ENCODE measurements around the gene TMEM170A. TPM values are rescaled to one million over a fixed set of nuclear protein-coding genes. Genes with fewer than 3 reads are reported as not detected.
A peak's percentile ranks its signal among the peaks of the same experiment; 100 is the strongest.

Gene TMEM170A
- total and polyA plus RNA-seq, 2 of the 13 experiments (the other 11 are each of a cell fraction or from before 2014, with no cell fraction given), result 35.7 to 39.7 TPM

DNA sequence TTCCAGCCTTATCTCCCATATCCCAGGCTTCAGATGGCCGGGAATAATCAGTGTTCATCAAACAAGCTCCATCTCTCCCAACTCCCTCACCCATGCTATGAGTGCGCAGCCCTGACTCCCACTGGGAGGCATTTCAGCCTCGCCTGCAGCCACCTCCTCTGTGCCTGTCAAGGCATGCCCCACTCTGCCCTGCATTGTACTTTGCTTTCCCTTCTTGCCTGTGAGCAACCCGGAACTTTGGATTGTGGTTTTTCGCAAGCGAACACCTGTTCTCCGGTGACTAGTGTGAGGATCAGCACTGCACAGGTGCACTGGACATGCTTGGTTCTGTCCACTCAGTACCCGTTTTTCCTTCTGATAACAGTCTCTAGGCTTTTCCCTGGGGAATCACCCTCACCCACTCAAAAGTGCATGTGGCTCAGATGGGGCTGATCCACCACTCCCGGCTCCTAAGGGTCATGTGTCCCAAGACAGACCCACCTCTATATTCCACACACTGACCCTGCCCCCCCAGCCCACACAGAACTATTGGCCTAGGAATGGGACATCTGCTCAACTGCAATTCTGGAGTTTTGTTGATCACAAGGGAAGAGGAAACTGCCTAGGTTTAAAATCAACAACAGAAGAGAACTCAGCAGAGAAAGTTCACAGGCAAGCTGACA is 21.7 kb upstream of the TMEM170A start (continued):
- TF ChIP-seq, protein P1, sequence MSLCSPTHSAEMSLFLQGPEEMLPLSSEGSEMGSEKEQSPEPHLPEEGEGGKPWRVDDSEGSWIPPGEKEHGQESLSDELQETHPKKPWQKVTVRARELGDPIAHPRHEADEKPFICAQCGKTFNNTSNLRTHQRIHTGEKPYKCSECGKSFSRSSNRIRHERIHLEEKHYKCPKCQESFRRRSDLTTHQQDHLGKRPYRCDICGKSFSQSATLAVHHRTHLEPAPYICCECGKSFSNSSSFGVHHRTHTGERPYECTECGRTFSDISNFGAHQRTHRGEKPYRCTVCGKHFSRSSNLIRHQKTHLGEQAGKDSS (CRISPR knock-in tag; IDR thresholded peaks at IDR 0.05; ENCODE audit: borderline replicate concordance, low read depth), result 0 out of 2 replicates have a peak, but pooled peaks have one; percentile 33
- TF ChIP-seq ZNF563 (CRISPR knock-in tag; IDR thresholded peaks at IDR 0.05), result no peak
- TF ChIP-seq SAP130 (CRISPR knock-in tag; IDR thresholded peaks at IDR 0.05; ENCODE audit: low read depth), result peak; percentile 42; the same call in 1 of the 2 replicates
- TF ChIP-seq HIVEP1 (CRISPR knock-in tag; IDR thresholded peaks at IDR 0.05), result 0 out of 2 replicates have a peak, but pooled peaks have one; percentile 22
- 0 out of 2 replicates have a peak, but pooled peaks have one; percentile 45 for TF ChIP-seq YEATS2 (CRISPR knock-in tag; IDR thresholded peaks at IDR 0.05; ENCODE audit: borderline replicate concordance)
- TF ChIP-seq DPF2 (CRISPR knock-in tag; IDR thresholded peaks at IDR 0.05; ENCODE audit: borderline replicate concordance, low read depth), result 0 out of 2 replicates have a peak, but pooled peaks have one; percentile 14
- 0 out of 2 replicates have a peak, but pooled peaks have one; percentile 37 for TF ChIP-seq CAMTA2 (CRISPR knock-in tag; IDR thresholded peaks at IDR 0.05; ENCODE audit: borderline replicate concordance)
- TF ChIP-seq HNF4A (CRISPR knock-in tag; IDR thresholded peaks at IDR 0.05), result peak; percentile 72
- TF ChIP-seq ZNF782 (CRISPR knock-in tag; IDR thresholded peaks at IDR 0.05; ENCODE audit: borderline replicate concordance), result no peak
- TF ChIP-seq FOXM1 (CRISPR knock-in tag; IDR thresholded peaks at IDR 0.05), result no peak
- no peak for TF ChIP-seq ZNF17 (CRISPR knock-in tag; IDR thresholded peaks at IDR 0.05)
- peak; percentile 51; the same call in 1 of the 2 replicates for TF ChIP-seq EEA1 (CRISPR knock-in tag; IDR thresholded peaks at IDR 0.05; ENCODE audit: borderline replicate concordance)
- peak; percentile 30; the same call in 1 of the 2 replicates for TF ChIP-seq ZBTB38 (CRISPR knock-in tag; IDR thresholded peaks at IDR 0.05)
- TF ChIP-seq ZNF350 (CRISPR knock-in tag; IDR thresholded peaks at IDR 0.05; ENCODE audit: borderline replicate concordance, low read depth), result no peak
- TF ChIP-seq ZSCAN25 (CRISPR knock-in tag; IDR thresholded peaks at IDR 0.05), result peak; percentile 47; the same call in 1 of the 2 replicates
- TF ChIP-seq, protein P2, sequence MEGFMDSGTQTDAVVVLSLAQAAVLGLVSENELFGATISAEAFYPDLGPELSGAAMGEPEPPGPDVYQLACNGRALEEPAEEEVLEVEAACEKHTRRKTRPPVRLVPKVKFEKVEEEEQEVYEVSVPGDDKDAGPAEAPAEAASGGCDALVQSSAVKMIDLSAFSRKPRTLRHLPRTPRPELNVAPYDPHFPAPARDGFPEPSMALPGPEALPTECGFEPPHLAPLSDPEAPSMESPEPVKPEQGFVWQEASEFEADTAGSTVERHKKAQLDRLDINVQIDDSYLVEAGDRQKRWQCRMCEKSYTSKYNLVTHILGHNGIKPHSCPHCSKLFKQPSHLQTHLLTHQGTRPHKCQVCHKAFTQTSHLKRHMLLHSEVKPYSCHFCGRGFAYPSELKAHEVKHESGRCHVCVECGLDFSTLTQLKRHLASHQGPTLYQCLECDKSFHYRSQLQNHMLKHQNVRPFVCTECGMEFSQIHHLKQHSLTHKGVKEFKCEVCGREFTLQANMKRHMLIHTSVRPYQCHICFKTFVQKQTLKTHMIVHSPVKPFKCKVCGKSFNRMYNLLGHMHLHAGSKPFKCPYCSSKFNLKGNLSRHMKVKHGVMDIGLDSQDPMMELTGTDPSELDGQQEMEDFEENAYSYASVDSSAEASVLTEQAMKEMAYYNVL (CRISPR knock-in tag; IDR thresholded peaks at IDR 0.05; ENCODE audit: borderline replicate concordance), result 0 out of 2 replicates have a peak, but pooled peaks have one; percentile 47
- TF ChIP-seq MTA1 (CRISPR knock-in tag; IDR thresholded peaks at IDR 0.05; ENCODE audit: borderline replicate concordance), result 0 out of 2 replicates have a peak, but pooled peaks have one; percentile 27
- no peak for TF ChIP-seq GABPB1 (CRISPR knock-in tag; IDR thresholded peaks at IDR 0.05)
- peak; percentile 79 for TF ChIP-seq ZEB1 (IDR thresholded peaks at IDR 0.05; ENCODE audit: insufficient replicate concordance, low read depth)
- no peak for TF ChIP-seq POLR2AphosphoS2 (IDR thresholded peaks at IDR 0.05; ENCODE audit: low read depth, low read length)
- no peak for TF ChIP-seq JUND (CRISPR knock-in tag; IDR thresholded peaks at IDR 0.05)
- TF ChIP-seq PHF21A (CRISPR knock-in tag; IDR thresholded peaks at IDR 0.05), result peak; percentile 46
- TF ChIP-seq, protein P3, sequence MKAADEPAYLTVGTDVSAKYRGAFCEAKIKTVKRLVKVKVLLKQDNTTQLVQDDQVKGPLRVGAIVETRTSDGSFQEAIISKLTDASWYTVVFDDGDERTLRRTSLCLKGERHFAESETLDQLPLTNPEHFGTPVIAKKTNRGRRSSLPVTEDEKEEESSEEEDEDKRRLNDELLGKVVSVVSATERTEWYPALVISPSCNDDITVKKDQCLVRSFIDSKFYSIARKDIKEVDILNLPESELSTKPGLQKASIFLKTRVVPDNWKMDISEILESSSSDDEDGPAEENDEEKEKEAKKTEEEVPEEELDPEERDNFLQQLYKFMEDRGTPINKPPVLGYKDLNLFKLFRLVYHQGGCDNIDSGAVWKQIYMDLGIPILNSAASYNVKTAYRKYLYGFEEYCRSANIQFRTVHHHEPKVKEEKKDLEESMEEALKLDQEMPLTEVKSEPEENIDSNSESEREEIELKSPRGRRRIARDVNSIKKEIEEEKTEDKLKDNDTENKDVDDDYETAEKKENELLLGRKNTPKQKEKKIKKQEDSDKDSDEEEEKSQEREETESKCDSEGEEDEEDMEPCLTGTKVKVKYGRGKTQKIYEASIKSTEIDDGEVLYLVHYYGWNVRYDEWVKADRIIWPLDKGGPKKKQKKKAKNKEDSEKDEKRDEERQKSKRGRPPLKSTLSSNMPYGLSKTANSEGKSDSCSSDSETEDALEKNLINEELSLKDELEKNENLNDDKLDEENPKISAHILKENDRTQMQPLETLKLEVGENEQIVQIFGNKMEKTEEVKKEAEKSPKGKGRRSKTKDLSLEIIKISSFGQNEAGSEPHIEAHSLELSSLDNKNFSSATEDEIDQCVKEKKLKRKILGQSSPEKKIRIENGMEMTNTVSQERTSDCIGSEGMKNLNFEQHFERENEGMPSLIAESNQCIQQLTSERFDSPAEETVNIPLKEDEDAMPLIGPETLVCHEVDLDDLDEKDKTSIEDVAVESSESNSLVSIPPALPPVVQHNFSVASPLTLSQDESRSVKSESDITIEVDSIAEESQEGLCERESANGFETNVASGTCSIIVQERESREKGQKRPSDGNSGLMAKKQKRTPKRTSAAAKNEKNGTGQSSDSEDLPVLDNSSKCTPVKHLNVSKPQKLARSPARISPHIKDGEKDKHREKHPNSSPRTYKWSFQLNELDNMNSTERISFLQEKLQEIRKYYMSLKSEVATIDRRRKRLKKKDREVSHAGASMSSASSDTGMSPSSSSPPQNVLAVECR (CRISPR knock-in tag; IDR thresholded peaks at IDR 0.05; ENCODE audit: borderline replicate concordance), result peak; percentile 27; the same call in 1 of the 2 replicates
